ENCODE data around the gene LUC7L3. TPM values are rescaled to one million over a fixed set of nuclear protein-coding genes. Genes with fewer than 3 reads are reported as not detected.

Gene LUC7L3
- total and polyA plus RNA-seq, 10 of the 15 experiments (the other 5 are each of a cell fraction or from before 2014, with no cell fraction given) = 51.3 to 176 (median 149) TPM

DNA sequence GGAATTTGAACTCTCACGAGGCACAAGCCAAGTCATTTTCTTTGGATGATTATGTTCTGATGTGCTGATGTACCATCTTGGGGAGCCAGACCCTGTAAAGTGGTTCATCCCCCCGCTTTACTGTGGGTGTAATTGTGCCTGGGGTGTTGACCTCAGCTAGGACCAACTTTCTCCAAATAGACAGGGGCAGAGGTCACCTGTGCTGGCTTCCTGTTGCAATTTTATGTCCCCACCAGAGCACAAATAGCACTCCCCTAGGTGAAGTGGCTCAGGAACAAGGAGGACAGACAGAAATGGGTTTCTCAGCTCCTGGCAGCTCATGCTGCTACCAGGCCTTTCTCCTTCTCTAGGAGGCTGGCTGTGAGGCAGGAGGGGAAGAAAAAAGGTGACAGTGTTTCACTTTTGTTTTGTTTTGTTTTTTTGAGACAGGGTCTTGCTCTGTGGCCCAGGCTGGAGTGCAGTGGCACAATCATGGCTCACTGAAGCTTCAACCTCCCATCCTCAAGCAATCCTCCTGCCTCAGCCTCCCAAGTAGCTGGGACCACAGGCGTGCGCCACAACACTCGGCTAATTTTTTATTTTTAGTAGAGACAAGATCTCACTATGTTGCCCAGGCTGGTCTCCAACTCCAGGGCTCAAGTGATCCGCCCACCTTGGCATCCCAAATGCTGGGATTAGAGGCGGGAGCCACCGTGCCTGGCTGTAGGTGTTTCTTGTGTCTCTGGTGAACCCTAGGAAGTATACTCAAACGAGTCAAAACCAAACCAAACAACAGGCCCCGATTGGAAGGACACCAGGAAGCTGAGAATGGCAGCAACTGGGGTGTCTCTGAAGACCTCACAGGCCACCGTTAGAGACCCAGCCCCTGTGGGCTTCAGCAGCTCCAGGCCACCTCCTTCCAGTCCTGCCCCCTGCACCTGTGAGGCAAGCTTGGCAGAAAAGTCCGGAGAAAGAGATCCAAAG, 83.5 kb downstream of the LUC7L3 start:
- ChIA-PET POLR2A (no interaction called here), RAD21 (ENCODE audit: unreplicated experiment) (no interaction called here)

More for the DNA sequence above, 83.5 kb downstream of the LUC7L3 start:
- Histone ChIP-seq H3K27ac (ENCODE audit: control insufficient read depth, insufficient read depth) (no peak overlapping the region), H3K4me1 (ENCODE audit: control insufficient read depth, insufficient read depth, low read length) (no peaks in the 10 kb centered on the region), H3K9ac (ENCODE audit: control insufficient read depth, insufficient read depth, low read length) (no peak overlapping the region), H2AFZ (ENCODE audit: control insufficient read depth, low read depth, low read length) (no peak overlapping the region), H4K20me1 (ENCODE audit: control insufficient read depth, insufficient read depth) (no peaks in the 10 kb centered on the region), H3K27me3 (replicated peaks in 1 of 2; ENCODE audit: control insufficient read depth in 2 of 2, insufficient read depth in 2 of 2, low read length in 1 of 2) (no peaks in the 10 kb centered on the region; a peak in 1 of 4 replicates), H3K4me2 (ENCODE audit: control insufficient read depth, insufficient read depth) (no peak overlapping the region), H3K9me3 (replicated peaks; ENCODE audit: control insufficient read depth, insufficient read depth, low read length) (no peaks in the 10 kb centered on the region), H3K36me3 (ENCODE audit: control insufficient read depth in 2 of 2, insufficient read depth in 2 of 2, low read length in 1 of 2) (no peaks in the 10 kb centered on the region), H3K4me3 (no peak overlapping the region), H3K79me2 (ENCODE audit: control insufficient read depth, insufficient read depth, low read length) (no peaks in the 10 kb centered on the region)
- ATAC-seq = no peak
- CTCF ChIA-PET = interaction anchor here (0.6 to 1.4 kb wide), 5 partner anchors 15 to 131 kb away, joined by 3 to 4 read pairs (median 3); no protein-coding TSS in a partner anchor
- FAIRE-seq = no peak
- DNase-seq (ENCODE audit: low read depth, low spot score) = no peak
- 40% methylated on average over 12 of the region's 12 CpGs for WGBS (ENCODE audit: insufficient coverage, insufficient replicate concordance, low lambda C conversion rate, missing lambda C conversion rate)
- SMC1A ChIA-PET (ENCODE audit: uncharacterized antibody, unreplicated experiment) = no interaction called here
- in situ Hi-C loops (cut with MboI) (no loop called here), intact Hi-C loops (cut with micrococcal nuclease; ENCODE audit: unreplicated experiment) (no loop called here)
- TF ChIP-seq MXI1 (IDR thresholded peaks at IDR 0.05; ENCODE audit: low read depth, low read length) (no peak), ZNF384 (IDR thresholded peaks at IDR 0.05; ENCODE audit: borderline replicate concordance, low read depth, low read length) (no peak), SRF (IDR thresholded peaks at IDR 0.05; ENCODE audit: low read depth in 2 of 2, low read length in 2 of 2) (no peak), TCF7 (IDR thresholded peaks at IDR 0.05; ENCODE audit: borderline replicate concordance) (no peak), ASH2L (IDR thresholded peaks at IDR 0.05; ENCODE audit: borderline replicate concordance, low read depth) (no peak), RCOR1 (conservative IDR thresholded peaks at IDR 0.05; ENCODE audit: low read depth, low read length) (no peak), CREM (IDR thresholded peaks at IDR 0.05; ENCODE audit: low read depth) (no peak), RAD51 (IDR thresholded peaks at IDR 0.05) (no peak), WRNIP1 (IDR thresholded peaks at IDR 0.05; ENCODE audit: borderline replicate concordance, low read depth, low read length) (no peak)
- TF ChIP-seq, protein P1, sequence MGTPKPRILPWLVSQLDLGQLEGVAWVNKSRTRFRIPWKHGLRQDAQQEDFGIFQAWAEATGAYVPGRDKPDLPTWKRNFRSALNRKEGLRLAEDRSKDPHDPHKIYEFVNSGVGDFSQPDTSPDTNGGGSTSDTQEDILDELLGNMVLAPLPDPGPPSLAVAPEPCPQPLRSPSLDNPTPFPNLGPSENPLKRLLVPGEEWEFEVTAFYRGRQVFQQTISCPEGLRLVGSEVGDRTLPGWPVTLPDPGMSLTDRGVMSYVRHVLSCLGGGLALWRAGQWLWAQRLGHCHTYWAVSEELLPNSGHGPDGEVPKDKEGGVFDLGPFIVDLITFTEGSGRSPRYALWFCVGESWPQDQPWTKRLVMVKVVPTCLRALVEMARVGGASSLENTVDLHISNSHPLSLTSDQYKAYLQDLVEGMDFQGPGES (IDR thresholded peaks at IDR 0.05) = no peak
- TF ChIP-seq, protein P2, sequence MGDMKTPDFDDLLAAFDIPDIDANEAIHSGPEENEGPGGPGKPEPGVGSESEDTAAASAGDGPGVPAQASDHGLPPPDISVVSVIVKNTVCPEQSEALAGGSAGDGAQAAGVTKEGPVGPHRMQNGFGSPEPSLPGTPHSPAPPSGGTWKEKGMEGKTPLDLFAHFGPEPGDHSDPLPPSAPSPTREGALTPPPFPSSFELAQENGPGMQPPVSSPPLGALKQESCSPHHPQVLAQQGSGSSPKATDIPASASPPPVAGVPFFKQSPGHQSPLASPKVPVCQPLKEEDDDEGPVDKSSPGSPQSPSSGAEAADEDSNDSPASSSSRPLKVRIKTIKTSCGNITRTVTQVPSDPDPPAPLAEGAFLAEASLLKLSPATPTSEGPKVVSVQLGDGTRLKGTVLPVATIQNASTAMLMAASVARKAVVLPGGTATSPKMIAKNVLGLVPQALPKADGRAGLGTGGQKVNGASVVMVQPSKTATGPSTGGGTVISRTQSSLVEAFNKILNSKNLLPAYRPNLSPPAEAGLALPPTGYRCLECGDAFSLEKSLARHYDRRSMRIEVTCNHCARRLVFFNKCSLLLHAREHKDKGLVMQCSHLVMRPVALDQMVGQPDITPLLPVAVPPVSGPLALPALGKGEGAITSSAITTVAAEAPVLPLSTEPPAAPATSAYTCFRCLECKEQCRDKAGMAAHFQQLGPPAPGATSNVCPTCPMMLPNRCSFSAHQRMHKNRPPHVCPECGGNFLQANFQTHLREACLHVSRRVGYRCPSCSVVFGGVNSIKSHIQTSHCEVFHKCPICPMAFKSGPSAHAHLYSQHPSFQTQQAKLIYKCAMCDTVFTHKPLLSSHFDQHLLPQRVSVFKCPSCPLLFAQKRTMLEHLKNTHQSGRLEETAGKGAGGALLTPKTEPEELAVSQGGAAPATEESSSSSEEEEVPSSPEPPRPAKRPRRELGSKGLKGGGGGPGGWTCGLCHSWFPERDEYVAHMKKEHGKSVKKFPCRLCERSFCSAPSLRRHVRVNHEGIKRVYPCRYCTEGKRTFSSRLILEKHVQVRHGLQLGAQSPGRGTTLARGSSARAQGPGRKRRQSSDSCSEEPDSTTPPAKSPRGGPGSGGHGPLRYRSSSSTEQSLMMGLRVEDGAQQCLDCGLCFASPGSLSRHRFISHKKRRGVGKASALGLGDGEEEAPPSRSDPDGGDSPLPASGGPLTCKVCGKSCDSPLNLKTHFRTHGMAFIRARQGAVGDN (IDR thresholded peaks at IDR 0.05) = no peak
- BruUV-seq (replicated peaks) = no TSS peak

All from GM12878 (cell line).